HEK293 (cell line): Measurements from ENCODE around the gene RUVBL1.

Experiments used
- CTCF ChIA-PET: fragments of 350-600 bp; formaldehyde crosslinking; extraction: SDS; loops from one replicate; lab custom pipeline; 2021; ENCODE audit warnings: antibody characterized with exemption; lab: Yijun Ruan, JAX
- POLR2A ChIA-PET: fragments of 300-600 bp; formaldehyde crosslinking; extraction: SDS; loops from one replicate; lab custom pipeline; 2020; ENCODE audit warnings: antibody characterized with exemption, inconsistent platforms; lab: Yijun Ruan, JAX
- H3K27ac ChIP-seq: fragments of 200-500 bp; sonication (Bioruptor generic); 2 replicates; pipeline ENCODE4 v1.5.1; 2014; ENCODE audit warnings: low read depth, low read length, control low read depth, inconsistent platforms; ENCODE audit errors: extremely low read depth
- H3K36me3 ChIP-seq, 2 experiments: fragments of 200-500 bp in 1 of 2; sonication (Bioruptor generic) in 1 of 2; 1 replicate in 1 of 2; 2 replicates in 1 of 2; pipeline ENCODE4 v1.5.1; 2014 to 2017; ENCODE audit warnings: inconsistent platforms in 2 of 2, low read length in 2 of 2; ENCODE audit not compliant: control insufficient read depth in 2 of 2, insufficient read depth in 1 of 2
- H3K4me1 ChIP-seq: fragments of 200-500 bp; sonication (Bioruptor generic); 2 replicates; pipeline ENCODE4 v1.5.1; 2014; ENCODE audit warnings: mild to moderate bottlenecking, low read length, inconsistent platforms; ENCODE audit not compliant: control insufficient read depth, insufficient read depth
- H3K4me3 ChIP-seq: 2 replicates; pipeline ENCODE4 v1.5.1; 2011; ENCODE audit warnings: low read depth, mild to moderate bottlenecking, control low read depth, low read length, moderate library complexity
- H3K9me3 ChIP-seq: fragments of 200-500 bp; sonication (Bioruptor generic); 2 replicates; pipeline ENCODE4 v1.5.1; 2014; ENCODE audit warnings: low read depth, low read length, inconsistent platforms; ENCODE audit not compliant: control insufficient read depth, insufficient read depth
- BCL11B ChIP-seq: fragments of 450-650 bp; formaldehyde crosslinking; IDR thresholded peaks from 2 replicates; pipeline ENCODE4 v1.5.1; 2016; ENCODE audit warnings: low read depth, missing biosample characterization, missing genetic modification characterization
- MEIS1 ChIP-seq: sonication (generic); formaldehyde crosslinking; IDR thresholded peaks from 2 replicates; pipeline ENCODE4 v1.8.1; 2022; ENCODE audit warnings: missing genetic modification reagents, mild to moderate bottlenecking, borderline replicate concordance
- PRDM2 ChIP-seq: fragments of 450-650 bp; formaldehyde crosslinking; IDR thresholded peaks from 2 replicates; pipeline ENCODE4 v1.5.1; 2016; ENCODE audit warnings: missing biosample characterization, missing genetic modification characterization, borderline replicate concordance
- PRDM6 ChIP-seq: fragments of 450-650 bp; formaldehyde crosslinking; IDR thresholded peaks from 2 replicates; pipeline ENCODE4 v1.5.1; 2017; ENCODE audit warnings: missing biosample characterization, missing genetic modification characterization
- SP7 ChIP-seq: fragments of 450-650 bp; formaldehyde crosslinking; IDR thresholded peaks from 2 replicates; pipeline ENCODE4 v1.5.1; 2016; ENCODE audit warnings: missing biosample characterization, missing genetic modification characterization
- ZBTB8A ChIP-seq: fragments of 450-650 bp; formaldehyde crosslinking; IDR thresholded peaks from 2 replicates; pipeline ENCODE4 v1.5.1; 2016; ENCODE audit warnings: missing biosample characterization, missing genetic modification characterization
- ZNF121 ChIP-seq: fragments of 450-650 bp; formaldehyde crosslinking; IDR thresholded peaks from 2 replicates; pipeline ENCODE4 v1.5.1; 2016; ENCODE audit warnings: missing biosample characterization, missing genetic modification characterization
- ZNF211 ChIP-seq: fragments of 450-650 bp; formaldehyde crosslinking; IDR thresholded peaks from 2 replicates; pipeline ENCODE4 v1.5.1; 2016; ENCODE audit warnings: low read depth, missing biosample characterization, missing genetic modification characterization
- ZNF239 ChIP-seq: fragments of 450-650 bp; formaldehyde crosslinking; IDR thresholded peaks from 2 replicates; pipeline ENCODE4 v1.5.1; 2016; ENCODE audit warnings: missing biosample characterization, missing genetic modification characterization
- ZNF398 ChIP-seq: fragments of 450-650 bp; formaldehyde crosslinking; IDR thresholded peaks from 2 replicates; pipeline ENCODE4 v1.5.1; 2017; ENCODE audit warnings: missing biosample characterization, missing genetic modification characterization
- ZNF610 ChIP-seq: fragments of 450-650 bp; formaldehyde crosslinking; IDR thresholded peaks from 2 replicates; pipeline ENCODE4 v1.5.1; 2016; ENCODE audit warnings: missing biosample characterization, missing genetic modification characterization, borderline replicate concordance
- ZNF670 ChIP-seq: fragments of 450-650 bp; formaldehyde crosslinking; IDR thresholded peaks from 2 replicates; pipeline ENCODE4 v1.5.1; 2016; ENCODE audit warnings: missing biosample characterization, missing genetic modification characterization, low read depth
- ZNF776 ChIP-seq: fragments of 450-650 bp; formaldehyde crosslinking; IDR thresholded peaks from 2 replicates; pipeline ENCODE4 v1.5.0; 2017; ENCODE audit warnings: missing biosample characterization, missing genetic modification characterization, borderline replicate concordance

Gene RUVBL1

GRCh38 chr3:128128251-128128650 is 4.6 kb upstream of the RUVBL1 start:
- TF ChIP-seq ZNF121 (tag by site-specific recombination) (no peak), PRDM2 (tag by site-specific recombination) (no peak), ZNF610 (tag by site-specific recombination) (no peak), ZNF670 (tag by site-specific recombination) (no peak), BCL11B (tag by site-specific recombination) (no peak), ZNF239 (tag by site-specific recombination) (no peak), ZNF398 (tag by site-specific recombination) (no peak)
- Histone ChIP-seq H3K36me3 (no peaks in the 10 kb centered on the region), H3K4me3 (no peak overlapping the region), H3K4me1 (no peaks in the 10 kb centered on the region), H3K9me3 (no peaks in the 10 kb centered on the region), H3K27ac (no peak overlapping the region)
- ChIA-PET CTCF (interaction anchor here (0.5 to 0.6 kb wide), 2 partner anchors 65 to 474 kb away, joined by 3 read pairs; no protein-coding TSS in a partner anchor), POLR2A (no interaction called here)

- Histone ChIP-seq H3K27ac (no peak overlapping the region), H3K36me3 (peaks cover 0 to 1% of the 10 kb centered on the region in 2 experiments; a peak in 1 of 3 replicates), H3K9me3 (no peaks in the 10 kb centered on the region), H3K4me3 (no peak overlapping the region), H3K4me1 (no peaks in the 10 kb centered on the region)
- TF ChIP-seq PRDM6 (no peak), ZNF121 (tag by site-specific recombination) (no peak), ZNF776 (tag by site-specific recombination) (no peak), ZNF211 (tag by site-specific recombination) (no peak), ZBTB8A (tag by site-specific recombination) (no peak), MEIS1 (CRISPR knock-in tag) (no peak), SP7 (tag by site-specific recombination) (no peak)
- CTCF ChIA-PET, result no interaction called here
- POLR2A ChIA-PET, result no interaction called here
These were observed 3.6 kb upstream of the RUVBL1 start for GRCh38 chr3:128127236-128127635.
